Mesenchymal stem cell (in vitro differentiated cells and primary cell): ENCODE data around the gene LRFN4.

Source experiments
- DNase-seq: peaks from one replicate; pipeline ENCODE4 v3.0.0-alpha.2; 2013
- H2AFZ ChIP-seq: one replicate; pipeline ENCODE4 v1.6.1; 2013; ENCODE audit warnings: low read depth, mild to moderate bottlenecking, control low read depth, inconsistent platforms, low read length, moderate library complexity
- H2AK5ac ChIP-seq: 2 replicates; pipeline ENCODE4 v1.6.1; 2013; ENCODE audit warnings: low read length, moderate library complexity, mild to moderate bottlenecking, inconsistent platforms; ENCODE audit not compliant: severe bottlenecking
- H2BK120ac ChIP-seq: one replicate; pipeline ENCODE4 v1.6.1; 2013; ENCODE audit warnings: low read depth, mild to moderate bottlenecking, inconsistent platforms, low read length, moderate library complexity
- H2BK12ac ChIP-seq, 2 experiments: one replicate each; pipeline ENCODE4 v1.6.1; 2013; ENCODE audit warnings: inconsistent platforms in 2 of 2, low read length in 2 of 2, mild to moderate bottlenecking in 2 of 2, moderate library complexity in 2 of 2, control low read depth in 1 of 2
- H2BK15ac ChIP-seq: one replicate; pipeline ENCODE4 v1.6.1; 2013; ENCODE audit warnings: mild to moderate bottlenecking, low read depth, inconsistent platforms; ENCODE audit not compliant: poor library complexity, severe bottlenecking
- H2BK5ac ChIP-seq: 2 replicates; pipeline ENCODE4 v1.6.1; 2013; ENCODE audit warnings: low read depth, mild to moderate bottlenecking, low read length, control low read depth, inconsistent platforms; ENCODE audit not compliant: poor library complexity, severe bottlenecking
- H3K14ac ChIP-seq, 2 experiments: one replicate each; pipeline ENCODE4 v1.6.1; 2013; ENCODE audit warnings: inconsistent platforms in 2 of 2, low read length in 2 of 2, control low read depth in 1 of 2, mild to moderate bottlenecking in 1 of 2, moderate library complexity in 1 of 2
- H3K18ac ChIP-seq, 2 experiments: one replicate each; pipeline ENCODE4 v1.6.1; 2013; ENCODE audit warnings: inconsistent platforms in 2 of 2, low read length in 2 of 2, control low read depth in 1 of 2, low read depth in 1 of 2, mild to moderate bottlenecking in 1 of 2
- H3K23ac ChIP-seq, 2 experiments: one replicate each; pipeline ENCODE4 v1.6.1; 2013; ENCODE audit warnings: inconsistent platforms in 2 of 2, low read length in 2 of 2, mild to moderate bottlenecking in 2 of 2, moderate library complexity in 2 of 2, control low read depth in 1 of 2
- H3K27ac ChIP-seq: 2 replicates; pipeline ENCODE4 v1.5.1; 2013; ENCODE audit warnings: mild to moderate bottlenecking, moderate library complexity, low read length, control low read depth, inconsistent platforms; ENCODE audit not compliant: poor library complexity, severe bottlenecking
- H3K27me3 ChIP-seq, 2 experiments: 2 replicates each; pipeline versions ENCODE4 v1.6.1 to v1.7.0; 2013; ENCODE audit warnings: low read length in 2 of 2, mild to moderate bottlenecking in 2 of 2, moderate library complexity in 2 of 2, control low read depth in 1 of 2, inconsistent platforms in 1 of 2; ENCODE audit not compliant: control insufficient read depth in 1 of 2, insufficient read depth in 1 of 2
- H3K36me3 ChIP-seq, 2 experiments: 2 replicates each; pipeline versions ENCODE4 v1.6.1 to v1.7.0; 2013; ENCODE audit warnings: low read length in 2 of 2, control low read depth in 1 of 2, inconsistent platforms in 1 of 2, low read depth in 1 of 2, mild to moderate bottlenecking in 1 of 2; ENCODE audit not compliant: insufficient read depth in 2 of 2, control insufficient read depth in 1 of 2
- H3K4ac ChIP-seq, 2 experiments: one replicate each; pipeline ENCODE4 v1.6.1; 2013; ENCODE audit warnings: inconsistent platforms in 2 of 2, low read length in 2 of 2, mild to moderate bottlenecking in 2 of 2, moderate library complexity in 2 of 2, control low read depth in 1 of 2, low read depth in 1 of 2
- H3K4me1 ChIP-seq: 2 replicates; pipeline ENCODE4 v1.6.1; 2013; ENCODE audit warnings: low read depth, low read length, control low read depth; ENCODE audit not compliant: control insufficient read depth, insufficient read depth
- H3K4me2 ChIP-seq: 2 replicates; pipeline ENCODE4 v1.6.1; 2013; ENCODE audit warnings: low read length, mild to moderate bottlenecking, inconsistent platforms; ENCODE audit not compliant: poor library complexity, severe bottlenecking
- H3K4me3 ChIP-seq, 2 experiments: 2 replicates each; pipeline versions ENCODE4 v1.5.1 to v1.7.0; 2013; ENCODE audit warnings: low read length in 2 of 2, mild to moderate bottlenecking in 2 of 2, control low read depth in 1 of 2, low read depth in 1 of 2; ENCODE audit not compliant: insufficient read depth in 1 of 2
- H3K79me1 ChIP-seq: replicated peaks from 2 replicates; pipeline ENCODE4 v1.6.1; 2013; ENCODE audit warnings: mild to moderate bottlenecking, control low read depth, low read length, inconsistent platforms; ENCODE audit not compliant: poor library complexity, severe bottlenecking
- H3K9ac ChIP-seq: 2 replicates; pipeline ENCODE4 v1.7.0; 2013; ENCODE audit warnings: mild to moderate bottlenecking, low read length, moderate library complexity
- H3K9me3 ChIP-seq: 2 replicates; pipeline ENCODE4 v1.7.0; 2013; ENCODE audit warnings: mild to moderate bottlenecking, low read length; ENCODE audit not compliant: control insufficient read depth
- H4K8ac ChIP-seq: one replicate; pipeline ENCODE4 v1.6.1; 2013; ENCODE audit warnings: inconsistent platforms, mild to moderate bottlenecking, low read length, moderate library complexity
- H4K91ac ChIP-seq: one replicate; pipeline ENCODE4 v1.6.1; 2013; ENCODE audit warnings: mild to moderate bottlenecking, low read length, inconsistent platforms
- WGBS: methylation state at CpG from one replicate; pipeline ENCODE4 v1.1.7; 2013; ENCODE audit warnings: mixed read lengths; 5-methylcytosine and 5-hydroxymethylcytosine counted together

Gene LRFN4

GRCh38 chr11:66894141-66894540, 37.3 kb downstream of the LRFN4 start:
- Histone ChIP-seq H4K91ac (no peak overlapping the region), H2AFZ (no peak overlapping the region), H3K9me3 (no peaks in the 10 kb centered on the region), H2BK5ac (no peak overlapping the region), H3K4me3 (no peak overlapping the region), H3K36me3 (no peaks in the 10 kb centered on the region), H2AK5ac (no peak overlapping the region), H2BK15ac (no peak overlapping the region), H2BK120ac (no peak overlapping the region), H2BK12ac (no peak overlapping the region), H3K9ac (no peak overlapping the region), H3K27ac (no peak overlapping the region), H4K8ac (no peak overlapping the region), H3K23ac (no peak overlapping the region), H3K14ac (no peak overlapping the region), H3K4me1 (peaks cover 11% of the 10 kb centered on the region), H3K4me2 (no peak overlapping the region), H3K27me3 (no peaks in the 10 kb centered on the region), H3K79me1 (peaks cover 4% of the 10 kb centered on the region), H3K4ac (no peak overlapping the region), H3K18ac (no peak overlapping the region)
- DNase-seq: no peak
- 95% methylated on average over 2 of the region's 2 CpGs for WGBS

DNA sequence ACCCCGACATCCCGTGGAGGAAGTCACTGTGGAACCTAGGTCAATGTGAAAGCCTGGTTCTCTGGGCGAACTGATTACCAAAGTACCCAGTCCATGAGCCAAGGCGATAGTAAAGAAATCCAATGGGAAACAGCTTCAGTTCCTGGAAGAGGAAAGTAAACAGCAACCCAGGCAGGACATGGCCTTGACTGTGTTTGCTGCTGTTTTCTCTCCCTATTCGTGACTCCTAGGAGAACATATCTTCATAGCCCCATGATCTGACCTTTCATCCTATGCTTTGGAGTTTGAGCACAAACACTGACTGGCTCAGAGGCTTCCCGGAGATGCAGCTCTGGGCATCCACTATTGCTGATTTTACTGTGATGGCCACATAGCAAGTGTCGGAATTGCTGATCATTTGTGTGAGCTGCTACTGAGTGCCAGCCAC, 45.1 kb downstream of the LRFN4 start:
- Histone ChIP-seq H3K23ac (no peak overlapping the region), H3K9me3 (no peaks in the 10 kb centered on the region), H3K4me1 (peaks cover 27% of the 10 kb centered on the region), H3K4me2 (no peak overlapping the region), H3K18ac (no peak overlapping the region), H3K36me3 (no peaks in the 10 kb centered on the region), H2AK5ac (no peak overlapping the region), H2AFZ (no peak overlapping the region), H2BK120ac (no peak overlapping the region), H2BK5ac (no peak overlapping the region), H2BK12ac (no peak overlapping the region), H3K4me3 (no peak overlapping the region), H3K79me1 (peaks cover 2% of the 10 kb centered on the region), H3K14ac (no peak overlapping the region), H4K8ac (no peak overlapping the region), H3K27me3 (no peaks in the 10 kb centered on the region), H3K9ac (no peak overlapping the region), H3K27ac (no peak overlapping the region), H3K4ac (no peak overlapping the region), H4K91ac (no peak overlapping the region), H2BK15ac (no peak overlapping the region)
- 97% methylated on average over 7 of the region's 7 CpGs for WGBS
- DNase-seq: no peak

DNA sequence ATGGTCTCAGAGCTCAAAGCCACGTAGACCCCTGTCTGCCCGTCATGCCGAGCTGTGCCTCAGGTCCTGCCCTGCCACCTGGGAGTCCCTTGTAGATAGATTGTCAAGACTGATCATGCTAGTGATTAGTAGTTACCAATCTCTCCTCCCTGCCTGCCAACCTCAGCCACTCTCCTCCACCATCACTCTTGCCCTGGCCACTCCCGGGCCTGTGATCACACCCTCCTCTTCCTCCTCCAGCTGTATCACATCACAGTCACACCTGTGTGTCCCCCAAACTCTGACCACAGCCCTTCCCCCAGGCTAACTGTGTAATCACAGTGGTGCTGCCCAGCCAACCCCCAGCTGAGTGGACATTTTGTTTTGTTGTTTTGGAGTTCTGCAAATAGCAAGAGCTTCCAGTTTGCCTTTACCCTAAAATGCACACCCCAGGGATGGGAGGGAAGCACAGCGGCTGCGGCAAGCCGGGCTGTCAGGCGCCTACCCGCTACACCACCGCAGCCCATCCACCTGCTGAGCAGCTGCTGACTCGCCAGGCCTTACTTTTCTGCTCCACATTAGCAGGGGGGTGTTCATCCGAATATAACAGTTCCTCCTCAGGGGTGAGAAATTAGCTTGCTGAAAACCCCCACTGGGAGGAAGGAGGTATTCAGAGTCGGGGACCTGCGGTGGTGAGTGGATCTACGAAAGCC, 45.8 kb downstream of the LRFN4 start:
- Histone ChIP-seq H2BK5ac (no peak overlapping the region), H3K79me1 (peaks cover 2% of the 10 kb centered on the region), H2BK15ac (no peak overlapping the region), H4K8ac (no peak overlapping the region), H3K9me3 (no peaks in the 10 kb centered on the region), H4K91ac (no peak overlapping the region), H3K9ac (no peak overlapping the region), H3K27ac (no peak overlapping the region), H2BK12ac (no peak overlapping the region), H3K18ac (no peak overlapping the region), H3K27me3 (no peaks in the 10 kb centered on the region), H3K14ac (no peak overlapping the region), H3K23ac (no peak overlapping the region), H3K4me2 (no peak overlapping the region), H2AFZ (no peak overlapping the region), H2BK120ac (no peak overlapping the region), H2AK5ac (no peak overlapping the region), H3K4me3 (no peak overlapping the region), H3K36me3 (no peaks in the 10 kb centered on the region), H3K4me1 (peaks cover 27% of the 10 kb centered on the region), H3K4ac (no peak overlapping the region)
- no peak for DNase-seq
- WGBS: 76% methylated on average over 14 of the region's 15 CpGs

DNA sequence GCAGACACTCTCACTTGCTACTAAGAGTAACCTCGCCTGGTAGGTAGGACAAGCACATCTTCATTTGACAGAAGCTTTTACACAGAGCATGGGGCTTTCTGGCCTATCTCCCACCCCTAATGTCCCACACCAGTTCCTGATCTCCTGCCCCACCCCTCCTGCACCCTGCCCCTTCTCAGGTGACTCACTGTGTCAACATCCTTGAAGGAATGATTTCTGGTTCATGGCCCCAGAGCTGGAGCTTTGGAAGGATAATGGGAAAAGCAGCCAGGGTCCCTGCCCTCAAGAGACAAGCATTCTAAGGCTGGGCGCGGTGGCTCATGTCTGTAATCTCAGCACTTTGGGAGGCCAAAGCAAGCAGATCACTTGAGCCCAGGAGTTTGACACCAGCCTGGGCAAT, 47.2 kb downstream of the LRFN4 start:
- Histone ChIP-seq H3K36me3 (no peaks in the 10 kb centered on the region), H3K9ac (no peak overlapping the region), H3K18ac (no peak overlapping the region), H4K8ac (no peak overlapping the region), H3K27ac (no peak overlapping the region), H2BK120ac (no peak overlapping the region), H3K79me1 (peaks cover 3% of the 10 kb centered on the region), H3K4ac (no peak overlapping the region), H3K4me3 (no peak overlapping the region), H3K27me3 (no peaks in the 10 kb centered on the region), H2BK15ac (no peak overlapping the region), H3K4me1 (peaks cover 30% of the 10 kb centered on the region), H3K14ac (no peak overlapping the region), H3K23ac (no peak overlapping the region), H2AFZ (no peak overlapping the region), H2BK12ac (no peak overlapping the region), H3K4me2 (no peak overlapping the region), H2AK5ac (no peak overlapping the region), H3K9me3 (no peaks in the 10 kb centered on the region), H2BK5ac (no peak overlapping the region), H4K91ac (no peak overlapping the region)
- 91% methylated on average over 3 of the region's 3 CpGs for WGBS
- no peak for DNase-seq
